Measurements from ENCODE around the gene KLHDC7A.

KLHDC7A gene

DNA sequence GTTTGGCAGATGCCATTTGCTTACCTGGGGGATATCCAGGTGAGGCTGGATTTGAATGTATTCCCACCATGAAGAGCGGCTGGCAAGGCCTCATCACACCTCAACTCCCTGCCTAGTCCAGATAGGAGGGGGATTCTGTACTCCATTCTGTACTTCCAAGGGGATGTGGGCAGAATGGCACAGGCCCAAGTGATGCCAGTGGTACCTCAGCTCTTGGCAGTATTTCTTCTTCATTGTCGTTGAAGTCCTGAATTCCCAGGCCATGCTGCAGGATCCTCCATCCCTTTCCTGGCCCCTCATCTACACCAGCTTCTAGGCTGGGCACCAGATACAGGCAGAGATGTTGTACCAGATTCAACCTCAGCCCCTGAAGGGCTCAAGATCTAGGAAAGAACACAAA lies 47.9 kb downstream of the KLHDC7A start:
- Histone ChIP-seq H3K4me1 (ENCODE audit: low read depth, poor library complexity, severe bottlenecking) (no peaks in the 10 kb centered on the region), H3K4me2 (no peak overlapping the region), H3K36me3 (ENCODE audit: insufficient read depth) (no peaks in the 10 kb centered on the region), H4K20me1 (ENCODE audit: insufficient read depth) (no peaks in the 10 kb centered on the region), H3K27me3 (ENCODE audit: insufficient read depth, low read depth) (no peaks in the 10 kb centered on the region; the same call in 1 of the 2 replicates), H3K9ac (no peak overlapping the region), H3K4me3 (IDR thresholded peaks at IDR 0.05; ENCODE audit: insufficient read depth, low read depth, low read length) (no peak overlapping the region), H2AFZ (ENCODE audit: low read depth) (no peak overlapping the region), H3K27ac (no peak overlapping the region), H3K79me2 (ENCODE audit: insufficient read depth, low read depth) (no peaks in the 10 kb centered on the region)
- no peak for TF ChIP-seq CTCF (conservative IDR thresholded peaks at IDR 0.05; ENCODE audit: low read depth, low read length)

- Histone ChIP-seq H3K4me3 (IDR thresholded peaks at IDR 0.05; ENCODE audit: insufficient read depth, low read depth, low read length) (no peak overlapping the region), H3K4me1 (ENCODE audit: low read depth, poor library complexity, severe bottlenecking) (no peaks in the 10 kb centered on the region), H3K27ac (no peak overlapping the region), H3K79me2 (ENCODE audit: insufficient read depth, low read depth) (no peaks in the 10 kb centered on the region), H3K27me3 (ENCODE audit: insufficient read depth, low read depth) (no peaks in the 10 kb centered on the region; the same call in 1 of the 2 replicates), H3K4me2 (no peak overlapping the region), H3K36me3 (ENCODE audit: insufficient read depth) (no peaks in the 10 kb centered on the region), H2AFZ (ENCODE audit: low read depth) (no peak overlapping the region), H3K9ac (no peak overlapping the region), H4K20me1 (ENCODE audit: insufficient read depth) (no peaks in the 10 kb centered on the region)
- TF ChIP-seq CTCF (conservative IDR thresholded peaks at IDR 0.05; ENCODE audit: low read depth, low read length): no peak
These were observed 49.0 kb downstream of the KLHDC7A start for GRCh38 chr1:18529714-18530113.

- H3K4me1 ChIP-seq (ENCODE audit: low read depth, poor library complexity, severe bottlenecking): no peaks in the 10 kb centered on the region
- H3K27me3 ChIP-seq (ENCODE audit: insufficient read depth, low read depth): no peaks in the 10 kb centered on the region; the same call in 1 of the 2 replicates
- H2AFZ ChIP-seq (ENCODE audit: low read depth): no peak overlapping the region
These were observed 50.1 kb downstream of the KLHDC7A start for GRCh38 chr1:18530587-18531502.

GRCh38 chr1:18531503-18531845 lies 50.7 kb downstream of the KLHDC7A start:
- H3K36me3 ChIP-seq (ENCODE audit: insufficient read depth): no peaks in the 10 kb centered on the region
- H3K27me3 ChIP-seq (ENCODE audit: insufficient read depth, low read depth): no peaks in the 10 kb centered on the region; the same call in 1 of the 2 replicates
- H4K20me1 ChIP-seq (ENCODE audit: insufficient read depth): no peaks in the 10 kb centered on the region
- no peaks in the 10 kb centered on the region for H3K79me2 ChIP-seq (ENCODE audit: insufficient read depth, low read depth)
- H3K4me2 ChIP-seq: no peak overlapping the region
- TF ChIP-seq CTCF (conservative IDR thresholded peaks at IDR 0.05; ENCODE audit: low read depth, low read length): no peak
- no peak overlapping the region for H2AFZ ChIP-seq (ENCODE audit: low read depth)
- no peak overlapping the region for H3K9ac ChIP-seq
- no peak overlapping the region for H3K27ac ChIP-seq
- no peak overlapping the region for H3K4me3 ChIP-seq (IDR thresholded peaks at IDR 0.05; ENCODE audit: insufficient read depth, low read depth, low read length)
- H3K4me1 ChIP-seq (ENCODE audit: low read depth, poor library complexity, severe bottlenecking): no peaks in the 10 kb centered on the region

More at GRCh38 chr1:18530587-18531502, 50.1 kb downstream of the KLHDC7A start:
- Histone ChIP-seq H4K20me1 (ENCODE audit: insufficient read depth) (no peaks in the 10 kb centered on the region), H3K79me2 (ENCODE audit: insufficient read depth, low read depth) (no peaks in the 10 kb centered on the region), H3K4me2 (no peak overlapping the region), H3K4me3 (IDR thresholded peaks at IDR 0.05; ENCODE audit: insufficient read depth, low read depth, low read length) (no peak overlapping the region), H3K36me3 (ENCODE audit: insufficient read depth) (no peaks in the 10 kb centered on the region), H3K27ac (no peak overlapping the region), H3K9ac (no peak overlapping the region)
- no peak for TF ChIP-seq CTCF (conservative IDR thresholded peaks at IDR 0.05; ENCODE audit: low read depth, low read length)
